ENCODE results near the gene DLG2.

DLG2 gene

DNA sequence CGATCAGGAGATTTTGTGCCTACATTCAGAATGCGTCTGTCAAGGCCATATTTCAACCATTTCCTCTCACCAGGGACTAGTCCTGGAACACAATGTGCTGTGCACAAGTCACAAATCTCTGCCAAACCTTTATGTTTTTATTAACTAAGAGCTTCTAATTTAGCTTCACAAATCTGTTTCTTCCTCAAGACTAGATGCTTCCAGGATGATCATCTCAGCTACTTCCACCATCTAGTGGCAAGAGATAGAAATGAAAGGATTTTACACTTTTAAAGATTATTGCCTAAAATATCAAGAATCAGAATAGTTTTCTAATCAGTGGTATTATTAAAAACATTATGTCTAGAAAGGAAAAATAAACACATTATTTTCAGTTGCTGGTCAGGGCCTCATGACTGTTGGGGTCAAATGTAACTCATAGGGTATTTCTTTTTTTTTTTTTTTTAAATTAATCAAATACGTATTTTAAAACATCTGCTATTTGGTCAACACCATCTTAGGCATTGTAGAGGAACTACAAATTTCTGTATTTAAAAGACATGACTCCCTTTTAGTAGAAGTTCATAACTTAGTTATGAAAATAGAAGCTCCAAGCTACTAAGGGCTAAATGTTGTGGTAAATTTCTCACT is 1102.6 kb downstream of the DLG2 start:
- H3K36me3 Mint-ChIP-seq (ENCODE audit: low read depth) = no peaks in the 10 kb centered on the region
- TF ChIP-seq, protein P1, sequence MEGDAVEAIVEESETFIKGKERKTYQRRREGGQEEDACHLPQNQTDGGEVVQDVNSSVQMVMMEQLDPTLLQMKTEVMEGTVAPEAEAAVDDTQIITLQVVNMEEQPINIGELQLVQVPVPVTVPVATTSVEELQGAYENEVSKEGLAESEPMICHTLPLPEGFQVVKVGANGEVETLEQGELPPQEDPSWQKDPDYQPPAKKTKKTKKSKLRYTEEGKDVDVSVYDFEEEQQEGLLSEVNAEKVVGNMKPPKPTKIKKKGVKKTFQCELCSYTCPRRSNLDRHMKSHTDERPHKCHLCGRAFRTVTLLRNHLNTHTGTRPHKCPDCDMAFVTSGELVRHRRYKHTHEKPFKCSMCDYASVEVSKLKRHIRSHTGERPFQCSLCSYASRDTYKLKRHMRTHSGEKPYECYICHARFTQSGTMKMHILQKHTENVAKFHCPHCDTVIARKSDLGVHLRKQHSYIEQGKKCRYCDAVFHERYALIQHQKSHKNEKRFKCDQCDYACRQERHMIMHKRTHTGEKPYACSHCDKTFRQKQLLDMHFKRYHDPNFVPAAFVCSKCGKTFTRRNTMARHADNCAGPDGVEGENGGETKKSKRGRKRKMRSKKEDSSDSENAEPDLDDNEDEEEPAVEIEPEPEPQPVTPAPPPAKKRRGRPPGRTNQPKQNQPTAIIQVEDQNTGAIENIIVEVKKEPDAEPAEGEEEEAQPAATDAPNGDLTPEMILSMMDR (IDR thresholded peaks at IDR 0.05) = peak; percentile 44
- no peaks in the 10 kb centered on the region for H3K4me1 Mint-ChIP-seq
- no peak overlapping the region for H3K27ac Mint-ChIP-seq
- H3K9me3 Mint-ChIP-seq = no peaks in the 10 kb centered on the region
- peaks cover 4% of the 10 kb centered on the region for H3K27me3 Mint-ChIP-seq (ENCODE audit: low read depth, poor library complexity)
- H3K4me3 Mint-ChIP-seq = no peak overlapping the region
- no peak for DNase-seq

DNA sequence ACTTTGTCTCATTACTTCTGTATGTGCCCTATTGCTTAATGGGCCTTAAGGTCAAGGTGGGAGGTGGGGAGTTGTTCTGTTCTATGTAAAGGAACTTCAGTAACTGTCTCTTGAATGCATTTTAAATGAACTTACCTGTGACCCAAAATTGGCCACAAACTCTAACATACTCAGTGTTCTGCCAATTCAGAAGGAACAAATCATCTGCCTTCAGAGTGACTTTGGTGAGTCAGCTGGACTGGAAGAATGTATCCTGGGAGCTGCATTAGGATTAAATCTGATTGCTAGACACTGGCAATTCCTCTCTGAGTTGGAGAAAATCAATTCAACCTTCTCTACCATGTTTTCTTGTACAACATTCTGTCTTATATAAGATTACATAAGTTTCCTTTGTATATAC is 1104.8 kb downstream of the DLG2 start:
- DNase-seq = no peak
- H3K27me3 Mint-ChIP-seq (ENCODE audit: low read depth, poor library complexity) = no peaks in the 10 kb centered on the region
- no peaks in the 10 kb centered on the region for H3K36me3 Mint-ChIP-seq (ENCODE audit: low read depth)
- no peaks in the 10 kb centered on the region for H3K4me1 Mint-ChIP-seq
- no peak overlapping the region for H3K4me3 Mint-ChIP-seq
- TF ChIP-seq, protein P1 (IDR thresholded peaks at IDR 0.05) = no peak
- no peaks in the 10 kb centered on the region for H3K9me3 Mint-ChIP-seq
- no peak overlapping the region for H3K27ac Mint-ChIP-seq

DNA sequence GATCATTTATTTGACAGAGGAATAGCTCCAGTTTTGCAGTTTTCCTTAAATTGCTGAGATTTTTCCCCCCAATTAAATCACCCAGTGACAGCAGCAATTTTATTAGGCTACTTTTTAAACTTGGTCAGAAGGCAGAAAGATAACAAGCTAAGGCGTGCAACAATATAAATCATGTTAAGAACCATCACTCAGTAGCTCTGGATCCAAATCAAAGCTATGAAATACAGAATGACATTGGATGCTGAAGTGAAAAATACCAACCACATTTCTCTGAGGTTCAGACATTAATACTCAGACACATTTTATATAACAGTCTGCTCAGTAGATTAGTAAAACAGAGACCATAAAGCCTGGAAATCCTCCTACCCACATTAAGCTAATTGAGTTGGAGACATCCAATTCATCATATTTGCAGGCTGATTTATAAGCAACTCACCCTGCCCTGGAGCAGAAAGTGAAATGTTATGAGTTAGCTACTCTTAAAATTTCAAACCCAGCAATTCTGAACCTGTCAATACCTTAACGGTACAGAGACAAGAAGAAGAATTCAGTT is 1108.4 kb downstream of the DLG2 start:
- no peak for DNase-seq
- Mint-ChIP-seq H3K9me3 (no peaks in the 10 kb centered on the region), H3K27ac (no peak overlapping the region), H3K36me3 (ENCODE audit: low read depth) (no peaks in the 10 kb centered on the region), H3K27me3 (ENCODE audit: low read depth, poor library complexity) (no peaks in the 10 kb centered on the region), H3K4me3 (no peak overlapping the region), H3K4me1 (no peaks in the 10 kb centered on the region)
- TF ChIP-seq, protein P1 (IDR thresholded peaks at IDR 0.05) = no peak

DNA sequence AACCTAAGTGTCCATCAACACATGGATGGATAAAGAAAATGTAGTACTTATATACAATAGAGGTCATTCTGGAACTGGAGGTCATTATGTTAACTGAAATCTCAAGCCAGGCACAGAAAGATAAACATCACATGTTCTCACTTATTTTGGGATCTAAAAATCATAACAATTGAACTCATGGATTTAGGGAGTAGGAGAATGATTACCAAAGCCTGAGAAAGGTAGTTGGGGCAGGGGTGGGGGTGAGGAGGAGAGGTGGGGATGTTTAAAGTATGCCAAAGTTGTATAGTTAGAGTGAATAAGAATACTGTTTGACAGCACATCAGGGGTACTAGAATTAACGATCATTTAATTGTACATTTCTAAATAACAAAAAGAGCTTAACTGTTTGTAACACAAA is 1112.7 kb downstream of the DLG2 start:
- H3K4me1 Mint-ChIP-seq = no peaks in the 10 kb centered on the region
- no peaks in the 10 kb centered on the region for H3K36me3 Mint-ChIP-seq (ENCODE audit: low read depth)
- TF ChIP-seq, protein P1 (IDR thresholded peaks at IDR 0.05) = no peak
- H3K9me3 Mint-ChIP-seq = no peaks in the 10 kb centered on the region
- no peak overlapping the region for H3K27ac Mint-ChIP-seq
- no peaks in the 10 kb centered on the region for H3K27me3 Mint-ChIP-seq (ENCODE audit: low read depth, poor library complexity)
- no peak overlapping the region for H3K4me3 Mint-ChIP-seq
- DNase-seq = no peak

DNA sequence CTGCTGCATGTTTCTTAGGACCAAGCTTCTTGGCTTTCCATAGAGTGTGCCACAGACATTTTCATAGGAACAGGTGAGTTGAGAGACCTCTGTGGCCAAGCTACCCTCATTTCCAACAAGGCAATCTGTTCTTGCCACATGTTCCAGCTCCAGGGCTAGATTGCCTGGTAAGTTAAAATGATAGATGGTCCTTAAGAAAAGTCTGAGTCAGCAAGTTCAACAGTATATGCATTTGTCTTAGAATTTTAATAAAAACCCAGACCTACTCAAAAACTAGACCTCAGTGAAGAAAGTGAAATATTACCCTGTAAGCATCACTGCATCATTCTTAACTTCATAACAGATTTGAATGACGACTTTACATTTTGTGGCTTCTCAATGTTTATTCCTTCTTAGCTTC is 1123.6 kb downstream of the DLG2 start:
- Mint-ChIP-seq H3K27ac (no peak overlapping the region), H3K4me3 (no peak overlapping the region), H3K9me3 (no peaks in the 10 kb centered on the region), H3K36me3 (ENCODE audit: low read depth) (no peaks in the 10 kb centered on the region), H3K4me1 (no peaks in the 10 kb centered on the region), H3K27me3 (ENCODE audit: low read depth, poor library complexity) (peaks cover 7% of the 10 kb centered on the region)
- no peak for DNase-seq
- TF ChIP-seq, protein P1 (IDR thresholded peaks at IDR 0.05) = no peak

DNA sequence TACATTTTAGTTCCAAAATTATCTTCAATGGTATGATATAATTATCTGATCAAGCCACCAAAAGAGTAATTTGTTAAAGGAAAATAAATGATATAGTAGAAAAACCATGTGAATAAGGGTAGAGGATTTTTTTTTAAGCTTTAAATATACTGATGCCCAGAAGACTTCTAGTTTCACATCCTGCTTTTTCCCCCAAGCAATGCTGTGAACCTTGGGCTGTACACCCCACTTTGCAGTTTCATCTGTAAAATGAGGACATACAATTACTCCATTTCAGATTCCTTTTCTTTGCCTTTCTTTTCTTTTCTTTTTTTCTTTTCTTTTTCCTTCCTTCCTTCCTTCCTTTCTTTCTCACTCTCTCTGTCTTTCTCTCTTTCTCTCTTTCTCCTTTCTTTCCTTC is 1125.4 kb downstream of the DLG2 start:
- no peak overlapping the region for H3K4me3 Mint-ChIP-seq
- no peaks in the 10 kb centered on the region for H3K4me1 Mint-ChIP-seq
- H3K27me3 Mint-ChIP-seq (ENCODE audit: low read depth, poor library complexity) = peaks cover 11% of the 10 kb centered on the region
- TF ChIP-seq, protein P1 (IDR thresholded peaks at IDR 0.05) = no peak
- H3K9me3 Mint-ChIP-seq = no peaks in the 10 kb centered on the region
- DNase-seq = no peak
- H3K36me3 Mint-ChIP-seq (ENCODE audit: low read depth) = no peaks in the 10 kb centered on the region
- H3K27ac Mint-ChIP-seq = no peak overlapping the region

All from nephron progenitor cell (in vitro differentiated cells).